ENCODE results near the gene FPR2.

GRCh38 chr19:51713319-51714285 is 47.4 kb upstream of the FPR2 start:
- no peak for TF ChIP-seq MLLT10 (CRISPR knock-in tag; IDR thresholded peaks at IDR 0.05)
- TF ChIP-seq RBFOX2 (IDR thresholded peaks at IDR 0.05; ENCODE audit: low read depth, low read length) = no peak
- no peak for TF ChIP-seq ZNF644 (CRISPR knock-in tag; IDR thresholded peaks at IDR 0.05; ENCODE audit: low read depth)
- TF ChIP-seq CTCF (CRISPR knock-in tag; IDR thresholded peaks at IDR 0.05) = no peak
- TF ChIP-seq ZSCAN20 (CRISPR knock-in tag; IDR thresholded peaks at IDR 0.05; ENCODE audit: borderline replicate concordance) = no peak
- TF ChIP-seq SNAPC4 (CRISPR knock-in tag; IDR thresholded peaks at IDR 0.05) = no peak
- no peak for TF ChIP-seq ELF3 (CRISPR knock-in tag; IDR thresholded peaks at IDR 0.05)
- TF ChIP-seq CHD4 (IDR thresholded peaks at IDR 0.05; ENCODE audit: borderline replicate concordance, low read length) = no peak
- no peak for TF ChIP-seq BCLAF1 (IDR thresholded peaks at IDR 0.05)
- no peak for TF ChIP-seq ZBTB25 (CRISPR knock-in tag; IDR thresholded peaks at IDR 0.05)
- TF ChIP-seq FOXK2 (IDR thresholded peaks at IDR 0.05) = no peak
- no peak for TF ChIP-seq ZBTB2 (CRISPR knock-in tag; IDR thresholded peaks at IDR 0.05; ENCODE audit: low read depth)
- no peak for TF ChIP-seq MTERF4 (CRISPR knock-in tag; IDR thresholded peaks at IDR 0.05)

Data from HepG2 (cell line).